ENCODE data around the gene VTI1A. TPM values are rescaled to one million over a fixed set of nuclear protein-coding genes. Genes with fewer than 3 reads are reported as not detected.

VTI1A gene
- total and polyA plus RNA-seq, 2 of the 8 experiments (the other 6 are each of a cell fraction or from before 2014, with no cell fraction given), result 6.0 to 20.0 TPM

GRCh38 chr10:112562809-112563663 lies 116.0 kb downstream of the VTI1A start (continued):
- TF ChIP-seq HDAC6 (IDR thresholded peaks at IDR 0.05; ENCODE audit: low read depth, low read length) (no peak), TAF1 (IDR thresholded peaks at IDR 0.05; ENCODE audit: low read depth, low read length) (no peak), CTBP2 (IDR thresholded peaks at IDR 0.05; ENCODE audit: borderline replicate concordance, insufficient read depth, insufficient read length, low read length) (no peak), FOSL1 (IDR thresholded peaks at IDR 0.05; ENCODE audit: insufficient read depth, low read depth, low read length) (no peak), BRCA1 (IDR thresholded peaks at IDR 0.05; ENCODE audit: low read depth, low read length) (no peak), POLR2AphosphoS5 (IDR thresholded peaks at IDR 0.05; ENCODE audit: low read depth, low read length) (no peak), SIN3A (conservative IDR thresholded peaks at IDR 0.05 in 1 of 2, IDR thresholded peaks at IDR 0.05 in 1 of 2; ENCODE audit: low read depth in 1 of 2, low read length in 2 of 2) (no peak), CHD2 (IDR thresholded peaks at IDR 0.05; ENCODE audit: low read length) (no peak)
